Psoas muscle (tissue), 8 donors: ENCODE results near the gene SP4. TPM values are rescaled to one million over a fixed set of nuclear protein-coding genes. Genes with fewer than 3 reads are reported as not detected.

Experiments used
- ATAC-seq, 4 donors: fragments of 200-7000 bp; cut with Tn5 transposase; one replicate each; pipeline ENCODE4 v1.9.1; 2020; ENCODE audit warnings: moderate library complexity in 3 of 4, mild to moderate bottlenecking in 2 of 4
- DNase-seq, 2 donors: peaks; one replicate each; pipeline ENCODE4 v3.0.0-alpha.2; 2020
- H3K27ac ChIP-seq: fragments of 200-600 bp; one replicate; pipeline ENCODE4 v1.8.0; 2022
- H3K27me3 ChIP-seq, 3 donors: fragments of 200-600 bp in 1 of 3; one replicate each; pipeline versions ENCODE4 v1.6.1 to v1.8.0; 2013 to 2022; ENCODE audit warnings: low read length in 2 of 3, mild to moderate bottlenecking in 2 of 3, moderate library complexity in 1 of 3; ENCODE audit not compliant: insufficient read depth in 3 of 3
- H3K36me3 ChIP-seq, 2 donors: fragments of 200-600 bp in 1 of 2; one replicate each; pipeline versions ENCODE4 v1.6.1 to v1.8.0; 2013 to 2022; ENCODE audit warnings: low read depth in 1 of 2, mild to moderate bottlenecking in 1 of 2, moderate library complexity in 1 of 2; ENCODE audit not compliant: insufficient read depth in 1 of 2
- H3K4me1 ChIP-seq: fragments of 200-600 bp; one replicate; pipeline ENCODE4 v1.8.0; 2022
- H3K4me3 ChIP-seq: fragments of 200-600 bp; one replicate; pipeline ENCODE4 v1.8.0; 2022; ENCODE audit warnings: mild to moderate bottlenecking
- H3K9me3 ChIP-seq: fragments of 200-600 bp; one replicate; pipeline ENCODE4 v1.8.0; 2022
- WGBS, 3 donors: extraction: QIAGEN DNeasy Blood & Tissue Kit; methylation state at CpG; one replicate each; pipeline versions ENCODE4 v1.1.6 to v1.1.7; 2013; 5-methylcytosine and 5-hydroxymethylcytosine counted together
- intact Hi-C, 2 donors: fragments of 100-400 bp; cut with DNase I; formaldehyde crosslinking; loops; one replicate each; pipeline versions ENCODE4 v1.11.0 to v1.14.2; 2022
- polyA plus RNA-seq, 3 donors: library from polyadenylated mRNA; stranded (reverse); fragments of 200-250 nt; gene quantifications; one replicate each; pipeline ENCODE4 v1.2.3, GENCODE V29; 2013
- total RNA-seq, 4 donors: library from RNA; stranded (reverse); fragmentation: NEBNext Ultra II Directional in 2 of 4; extraction: Animal tissue kit (Norgen Biotek cat#: 25700) in 2 of 4; gene quantifications; one replicate each; pipeline versions ENCODE4 v1.2.1 to v1.2.4, GENCODE V29; 2021 to 2023
- TF ChIP-seq, protein P1 (sequence below): fragments of 200-600 bp; IDR thresholded peaks from one replicate; pipeline ENCODE4 v1.8.0; 2022; ENCODE audit warnings: antibody characterized with exemption
- donor health status: healthy with polysubstance abuse.
- donor health status: DM: no; HTN: no; CAD: no; lungs with moderate emphysema.
- donor health status: Bipolar disorder and iron deficiency.
- donor health status: healthy.
- donor health status: DM: yes; HTN: yes; CAD: no.
- donor health status: DM: no; HTN: no; CAD: no.
- donor health status: DM: no; HTN: no; CAD: no.
- donor health status: DM: yes; HTN: yes; CAD: no.

SP4 gene
- total and polyA plus RNA-seq, 7 donors: 1.5 to 7.4 (median 5.7) TPM

DNA sequence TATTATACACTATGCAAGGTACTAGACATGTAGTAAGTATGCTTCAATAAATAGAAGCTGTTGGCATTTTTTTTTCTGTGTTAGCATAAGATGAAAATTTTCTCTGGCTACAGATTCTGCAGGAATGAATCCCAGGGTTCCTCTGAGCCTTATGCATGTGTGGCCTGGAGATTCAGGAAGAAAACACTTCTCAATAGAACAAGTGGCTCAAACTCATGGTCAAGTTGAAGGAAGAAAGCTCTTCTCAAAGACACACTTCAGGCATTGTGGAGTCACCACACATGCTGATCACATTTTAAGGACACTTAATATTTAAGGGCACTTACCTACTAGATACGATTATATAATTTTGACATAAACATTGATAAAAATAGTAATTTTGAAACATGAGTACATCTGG is 134.5 kb downstream of the SP4 start:
- Histone ChIP-seq H3K4me3 (no peak overlapping the region), H3K27ac (no peak overlapping the region), H3K36me3 (no peaks in the 10 kb centered on the region), H3K4me1 (no peaks in the 10 kb centered on the region), H3K9me3 (no peaks in the 10 kb centered on the region), H3K27me3 (peaks cover 0 to 7% (median 0%) of the 10 kb centered on the region in 3 donors)
- 77 to 92% (median 78%) methylated on average over 1 of the region's 1 CpG for WGBS, 3 donors
- ATAC-seq (no peak), DNase-seq (no peak)
- intact Hi-C loops: no loop called here
- TF ChIP-seq, protein P1, sequence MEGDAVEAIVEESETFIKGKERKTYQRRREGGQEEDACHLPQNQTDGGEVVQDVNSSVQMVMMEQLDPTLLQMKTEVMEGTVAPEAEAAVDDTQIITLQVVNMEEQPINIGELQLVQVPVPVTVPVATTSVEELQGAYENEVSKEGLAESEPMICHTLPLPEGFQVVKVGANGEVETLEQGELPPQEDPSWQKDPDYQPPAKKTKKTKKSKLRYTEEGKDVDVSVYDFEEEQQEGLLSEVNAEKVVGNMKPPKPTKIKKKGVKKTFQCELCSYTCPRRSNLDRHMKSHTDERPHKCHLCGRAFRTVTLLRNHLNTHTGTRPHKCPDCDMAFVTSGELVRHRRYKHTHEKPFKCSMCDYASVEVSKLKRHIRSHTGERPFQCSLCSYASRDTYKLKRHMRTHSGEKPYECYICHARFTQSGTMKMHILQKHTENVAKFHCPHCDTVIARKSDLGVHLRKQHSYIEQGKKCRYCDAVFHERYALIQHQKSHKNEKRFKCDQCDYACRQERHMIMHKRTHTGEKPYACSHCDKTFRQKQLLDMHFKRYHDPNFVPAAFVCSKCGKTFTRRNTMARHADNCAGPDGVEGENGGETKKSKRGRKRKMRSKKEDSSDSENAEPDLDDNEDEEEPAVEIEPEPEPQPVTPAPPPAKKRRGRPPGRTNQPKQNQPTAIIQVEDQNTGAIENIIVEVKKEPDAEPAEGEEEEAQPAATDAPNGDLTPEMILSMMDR: no peak

Other genes with a start within 250 kb of the SP4 start
- gene DNAH11, start 115.0 kb downstream of the SP4 start, total RNA-seq: under 1 TPM; 0.28 to 0.93 (median 0.44) TPM
- gene DNAH11, start 115.0 kb downstream of the SP4 start, polyA plus RNA-seq: under 1 TPM; 0.01 to 0.03 (median 0.03) TPM